ENCODE data around the gene CREB5.

DNA sequence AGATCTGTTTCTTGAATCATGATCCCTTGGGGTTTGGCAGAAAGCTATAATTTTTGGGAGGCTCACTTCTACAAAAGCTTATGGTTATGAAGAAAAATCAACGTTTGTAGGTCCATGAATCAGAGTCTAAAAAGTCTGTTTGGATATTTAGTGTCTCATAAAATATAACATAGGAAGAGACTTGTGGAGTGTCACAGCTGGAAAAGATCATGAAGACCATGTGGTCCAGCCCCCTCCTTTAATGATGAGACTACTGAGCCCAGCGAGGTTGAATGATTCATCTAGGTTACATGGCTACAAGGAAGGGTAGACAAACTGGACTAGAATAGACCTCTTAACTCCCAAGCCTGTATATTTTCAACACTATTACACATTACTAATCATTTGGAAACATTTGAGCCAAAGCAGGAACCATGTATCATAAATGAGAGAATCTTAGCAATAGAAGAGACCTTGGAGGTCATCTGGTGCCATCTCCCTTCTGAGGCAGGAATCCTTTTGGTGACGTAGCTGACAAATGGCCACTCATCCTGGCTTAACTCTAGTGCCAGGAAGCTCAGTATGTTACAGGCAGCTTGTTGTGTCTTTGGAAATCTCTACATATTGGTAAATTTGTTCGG is 152.5 kb downstream of the CREB5 start:
- TF ChIP-seq, protein P1, sequence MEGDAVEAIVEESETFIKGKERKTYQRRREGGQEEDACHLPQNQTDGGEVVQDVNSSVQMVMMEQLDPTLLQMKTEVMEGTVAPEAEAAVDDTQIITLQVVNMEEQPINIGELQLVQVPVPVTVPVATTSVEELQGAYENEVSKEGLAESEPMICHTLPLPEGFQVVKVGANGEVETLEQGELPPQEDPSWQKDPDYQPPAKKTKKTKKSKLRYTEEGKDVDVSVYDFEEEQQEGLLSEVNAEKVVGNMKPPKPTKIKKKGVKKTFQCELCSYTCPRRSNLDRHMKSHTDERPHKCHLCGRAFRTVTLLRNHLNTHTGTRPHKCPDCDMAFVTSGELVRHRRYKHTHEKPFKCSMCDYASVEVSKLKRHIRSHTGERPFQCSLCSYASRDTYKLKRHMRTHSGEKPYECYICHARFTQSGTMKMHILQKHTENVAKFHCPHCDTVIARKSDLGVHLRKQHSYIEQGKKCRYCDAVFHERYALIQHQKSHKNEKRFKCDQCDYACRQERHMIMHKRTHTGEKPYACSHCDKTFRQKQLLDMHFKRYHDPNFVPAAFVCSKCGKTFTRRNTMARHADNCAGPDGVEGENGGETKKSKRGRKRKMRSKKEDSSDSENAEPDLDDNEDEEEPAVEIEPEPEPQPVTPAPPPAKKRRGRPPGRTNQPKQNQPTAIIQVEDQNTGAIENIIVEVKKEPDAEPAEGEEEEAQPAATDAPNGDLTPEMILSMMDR (conservative IDR thresholded peaks at IDR 0.05), result no peak
- TF ChIP-seq EZH2 (IDR thresholded peaks at IDR 0.05; ENCODE audit: low read depth), result no peak
